Ascending aorta (tissue), 2 donors: ENCODE data around the gene PLCB1. TPM values are rescaled to one million over a fixed set of nuclear protein-coding genes. Genes with fewer than 3 reads are reported as not detected.

Source experiments
- DNase-seq, 2 donors: peaks; one replicate each; pipeline ENCODE4 v3.0.0-alpha.2; 2019; ENCODE audit warnings: low spot score in 2 of 2
- H3K27ac ChIP-seq, 2 donors: fragments of 200-600 bp; sonication (generic); one replicate each; pipeline ENCODE4 v1.5.1; 2016 to 2017; ENCODE audit warnings: mild to moderate bottlenecking in 1 of 2
- H3K27me3 ChIP-seq: fragments of 200-600 bp; sonication (generic); one replicate; pipeline ENCODE4 v1.5.1; 2017
- H3K36me3 ChIP-seq, 2 donors: fragments of 200-600 bp; sonication (generic); one replicate each; pipeline ENCODE4 v1.5.1; 2016
- H3K4me1 ChIP-seq, 2 donors: fragments of 200-600 bp; sonication (generic); one replicate each; pipeline ENCODE4 v1.5.1; 2016 to 2017; ENCODE audit warnings: mild to moderate bottlenecking in 1 of 2
- H3K4me3 ChIP-seq, 2 donors: fragments of 200-600 bp; sonication (generic); one replicate each; pipeline ENCODE4 v1.5.1; 2016 to 2017; ENCODE audit warnings: mild to moderate bottlenecking in 1 of 2
- H3K9me3 ChIP-seq, 2 donors: fragments of 200-600 bp; sonication (generic); one replicate each; pipeline ENCODE4 v1.5.1; 2016
- intact Hi-C: fragments of 100-400 bp; cut with DNase I; formaldehyde crosslinking; loops from one replicate; pipeline ENCODE4 v1.15.1; 2023
- total RNA-seq: library from RNA; depleted of rRNA; stranded (reverse); fragments of >200 nt; gene quantifications from one replicate; pipeline ENCODE4 v1.1.0, GENCODE V29; 2016
- TF ChIP-seq, protein P1 (sequence below), 3 experiments: fragments of 200-600 bp in 2 of 3; fragments of 450-650 bp in 1 of 3; sonication (generic) in 2 of 3; IDR thresholded peaks; one replicate each; pipeline ENCODE4 v1.5.1; 2016 to 2019; ENCODE audit warnings: antibody characterized with exemption in 3 of 3, mild to moderate bottlenecking in 1 of 3, moderate library complexity in 1 of 3

The PLCB1 gene
- total RNA-seq, 1 donor from 2014 or later, result 22.9 TPM

DNA sequence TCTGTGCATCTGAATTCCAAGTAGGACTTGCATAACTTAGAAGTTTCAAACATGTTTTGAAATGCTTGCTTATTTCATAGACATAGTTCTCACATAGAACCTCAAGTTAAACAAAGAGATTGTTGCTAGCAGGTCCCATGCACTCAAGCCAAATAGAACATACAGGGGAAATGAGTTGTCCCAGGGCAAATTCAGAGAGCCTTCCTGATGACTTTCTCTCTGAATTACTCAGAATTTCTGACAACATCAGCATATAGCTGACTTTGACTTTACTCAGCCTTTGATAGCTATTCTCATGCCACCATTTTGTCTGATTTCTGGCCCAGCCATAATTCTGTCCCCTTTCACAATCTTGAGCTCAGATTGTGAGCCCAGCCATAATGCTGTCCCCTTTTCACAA, 603.6 kb downstream of the PLCB1 start:
- DNase-seq, result no peak
- no peaks in the 10 kb centered on the region for H3K36me3 ChIP-seq
- TF ChIP-seq, protein P1, sequence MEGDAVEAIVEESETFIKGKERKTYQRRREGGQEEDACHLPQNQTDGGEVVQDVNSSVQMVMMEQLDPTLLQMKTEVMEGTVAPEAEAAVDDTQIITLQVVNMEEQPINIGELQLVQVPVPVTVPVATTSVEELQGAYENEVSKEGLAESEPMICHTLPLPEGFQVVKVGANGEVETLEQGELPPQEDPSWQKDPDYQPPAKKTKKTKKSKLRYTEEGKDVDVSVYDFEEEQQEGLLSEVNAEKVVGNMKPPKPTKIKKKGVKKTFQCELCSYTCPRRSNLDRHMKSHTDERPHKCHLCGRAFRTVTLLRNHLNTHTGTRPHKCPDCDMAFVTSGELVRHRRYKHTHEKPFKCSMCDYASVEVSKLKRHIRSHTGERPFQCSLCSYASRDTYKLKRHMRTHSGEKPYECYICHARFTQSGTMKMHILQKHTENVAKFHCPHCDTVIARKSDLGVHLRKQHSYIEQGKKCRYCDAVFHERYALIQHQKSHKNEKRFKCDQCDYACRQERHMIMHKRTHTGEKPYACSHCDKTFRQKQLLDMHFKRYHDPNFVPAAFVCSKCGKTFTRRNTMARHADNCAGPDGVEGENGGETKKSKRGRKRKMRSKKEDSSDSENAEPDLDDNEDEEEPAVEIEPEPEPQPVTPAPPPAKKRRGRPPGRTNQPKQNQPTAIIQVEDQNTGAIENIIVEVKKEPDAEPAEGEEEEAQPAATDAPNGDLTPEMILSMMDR (IDR thresholded peaks at IDR 0.05), result no peak
- no peaks in the 10 kb centered on the region for H3K9me3 ChIP-seq
- H3K4me3 ChIP-seq, result no peak overlapping the region
- H3K4me1 ChIP-seq, result no peaks in the 10 kb centered on the region
- no peaks in the 10 kb centered on the region for H3K27me3 ChIP-seq
- no peak overlapping the region for H3K27ac ChIP-seq
- intact Hi-C loops, result no loop called here

DNA sequence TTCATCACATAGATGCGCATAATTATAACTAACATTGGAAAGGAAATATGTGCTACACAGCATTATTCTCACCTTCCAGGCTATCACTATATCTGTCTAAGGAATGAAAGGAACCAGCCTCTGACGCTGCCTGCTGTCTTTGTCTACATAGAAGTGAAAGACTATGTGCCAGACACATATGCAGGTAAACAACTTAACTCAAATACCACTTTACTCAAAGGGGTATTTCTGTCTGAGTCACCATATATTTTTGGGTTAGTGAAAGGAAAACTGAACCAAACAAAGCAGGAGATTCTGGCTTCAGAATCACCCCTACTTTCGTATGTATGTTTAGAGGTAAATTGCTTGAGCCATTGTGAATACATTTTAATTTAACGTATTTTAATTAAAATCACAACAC, 608.2 kb downstream of the PLCB1 start:
- no peaks in the 10 kb centered on the region for H3K4me1 ChIP-seq
- no peaks in the 10 kb centered on the region for H3K9me3 ChIP-seq
- no peaks in the 10 kb centered on the region for H3K36me3 ChIP-seq
- intact Hi-C loops, result no loop called here
- TF ChIP-seq, protein P1 (IDR thresholded peaks at IDR 0.05), result no peak
- no peak overlapping the region for H3K27ac ChIP-seq
- DNase-seq, result no peak
- H3K27me3 ChIP-seq, result no peaks in the 10 kb centered on the region
- H3K4me3 ChIP-seq, result no peak overlapping the region

DNA sequence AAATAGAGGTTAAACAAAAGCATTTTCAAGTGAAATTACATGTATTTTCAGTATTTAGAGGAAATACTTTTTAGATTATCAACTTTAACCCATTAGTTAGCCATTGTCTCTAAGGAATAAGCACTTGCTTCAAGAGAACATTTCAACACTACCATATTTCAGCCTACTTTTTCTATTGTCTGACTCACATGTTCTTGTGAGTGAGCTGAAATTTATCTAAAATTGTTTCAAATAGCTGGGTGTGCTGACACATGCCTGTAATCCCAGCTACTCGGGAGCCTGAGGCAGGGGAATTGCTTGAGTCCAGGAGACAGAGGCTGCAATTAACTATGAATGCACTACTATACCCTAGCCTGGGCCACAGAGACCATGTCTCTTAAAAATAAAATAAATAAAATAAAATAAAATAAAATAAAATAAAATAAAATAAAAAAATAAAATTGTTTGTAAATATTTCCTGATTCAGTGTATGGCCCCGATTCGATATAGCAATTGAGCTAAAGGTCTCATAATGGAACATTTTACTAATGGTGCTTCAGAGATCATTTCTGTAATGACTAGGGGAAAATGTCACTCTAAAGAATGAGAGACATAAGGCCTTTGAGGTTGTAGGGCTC, 612.3 kb downstream of the PLCB1 start:
- Histone ChIP-seq H3K27me3 (no peaks in the 10 kb centered on the region), H3K9me3 (no peaks in the 10 kb centered on the region), H3K36me3 (no peaks in the 10 kb centered on the region), H3K27ac (no peak overlapping the region), H3K4me1 (no peaks in the 10 kb centered on the region), H3K4me3 (no peak overlapping the region)
- DNase-seq, result no peak
- intact Hi-C loops, result no loop called here
- TF ChIP-seq, protein P1 (IDR thresholded peaks at IDR 0.05), result no peak

- no peaks in the 10 kb centered on the region for H3K36me3 ChIP-seq
- no peaks in the 10 kb centered on the region for H3K4me1 ChIP-seq
- intact Hi-C loops, result no loop called here
- TF ChIP-seq, protein P1 (IDR thresholded peaks at IDR 0.05), result no peak
- no peak for DNase-seq
- no peaks in the 10 kb centered on the region for H3K9me3 ChIP-seq
- H3K27me3 ChIP-seq, result no peaks in the 10 kb centered on the region
- no peak overlapping the region for H3K27ac ChIP-seq
- no peak overlapping the region for H3K4me3 ChIP-seq
These were observed 617.0 kb downstream of the PLCB1 start for GRCh38 chr20:8749101-8749500.

- TF ChIP-seq, protein P1 (IDR thresholded peaks at IDR 0.05), result no peak
- no peaks in the 10 kb centered on the region for H3K36me3 ChIP-seq
- H3K9me3 ChIP-seq, result no peaks in the 10 kb centered on the region
- intact Hi-C loops, result loop anchor here (10.0 kb wide), 1 partner anchor 315 kb away; the partner anchor contains the start of gene PLCB4
- no peak overlapping the region for H3K4me3 ChIP-seq
- H3K27ac ChIP-seq, result no peak overlapping the region
- no peaks in the 10 kb centered on the region for H3K27me3 ChIP-seq
- no peaks in the 10 kb centered on the region for H3K4me1 ChIP-seq
- DNase-seq, result no peak
These were observed 617.9 kb downstream of the PLCB1 start for GRCh38 chr20:8749986-8750385.
